HG03095 (cell line): Measurements from ENCODE around the gene VSIG2.
A peak's percentile ranks its signal among the peaks of the same experiment; 100 is the strongest.

Experiments
- ATAC-seq: cut with Tn5 transposase; IDR thresholded peaks from one replicate; pipeline ENCODE4 v1.9.1; 2021; ENCODE audit warnings: moderate library complexity; ENCODE audit not compliant: unreplicated experiment

VSIG2 gene

DNA sequence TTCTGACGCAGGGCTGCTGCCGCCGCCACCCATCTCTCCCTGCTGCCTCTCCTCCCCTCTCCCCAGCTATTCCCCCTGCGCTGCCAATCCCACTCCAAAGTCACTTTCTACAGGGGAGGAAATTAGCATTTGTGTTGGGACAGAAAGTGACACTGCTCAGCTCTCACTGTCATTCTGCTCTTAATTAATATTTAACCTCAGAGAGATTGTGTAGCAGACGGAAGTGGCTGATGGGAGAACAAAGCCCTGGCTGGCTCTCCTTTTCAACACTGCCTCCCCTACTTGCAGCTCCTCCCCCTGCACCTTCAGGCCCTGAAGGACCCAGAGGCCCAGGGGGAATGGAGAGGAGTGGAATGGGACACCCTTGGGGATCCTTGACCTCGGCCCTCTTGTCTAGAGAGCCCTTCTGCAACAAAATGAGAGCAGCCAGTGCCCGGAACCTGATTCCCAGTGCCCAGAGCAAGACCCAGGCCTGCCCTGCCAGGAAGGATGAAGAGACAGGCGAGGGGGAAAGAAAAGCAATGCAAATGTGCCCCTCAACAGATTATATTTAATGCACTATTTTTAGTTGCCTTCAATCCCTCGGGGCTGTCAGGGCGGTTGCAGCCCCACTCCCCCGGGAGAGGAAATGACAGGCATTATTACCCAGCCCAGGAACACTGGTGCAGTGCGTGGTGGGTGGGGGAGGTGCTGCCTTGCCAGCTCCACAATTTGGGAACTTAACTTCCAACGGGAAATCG lies 26.9 kb downstream of the VSIG2 start:
- ATAC-seq = peak; percentile 92

DNA sequence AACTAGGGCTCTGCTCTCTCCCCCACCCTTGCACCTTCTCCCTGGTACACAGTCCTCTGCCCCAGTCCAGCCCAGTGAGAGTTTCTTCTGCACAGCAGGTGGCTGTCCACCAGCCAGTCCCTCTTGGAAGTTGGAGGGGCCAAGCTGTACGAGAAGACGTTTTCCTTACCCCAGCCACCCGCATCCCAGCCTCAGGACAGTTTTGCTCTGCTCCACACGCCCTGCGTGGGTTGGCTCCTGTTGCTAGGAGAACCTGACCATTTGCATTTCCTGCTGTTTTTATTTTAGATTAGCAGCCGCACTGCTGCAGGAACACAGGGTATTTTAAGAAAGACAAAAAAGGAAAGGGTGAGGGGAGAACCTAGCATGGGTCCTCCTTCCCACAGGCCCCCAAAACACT lies 29.9 kb downstream of the VSIG2 start:
- ATAC-seq = no peak

DNA sequence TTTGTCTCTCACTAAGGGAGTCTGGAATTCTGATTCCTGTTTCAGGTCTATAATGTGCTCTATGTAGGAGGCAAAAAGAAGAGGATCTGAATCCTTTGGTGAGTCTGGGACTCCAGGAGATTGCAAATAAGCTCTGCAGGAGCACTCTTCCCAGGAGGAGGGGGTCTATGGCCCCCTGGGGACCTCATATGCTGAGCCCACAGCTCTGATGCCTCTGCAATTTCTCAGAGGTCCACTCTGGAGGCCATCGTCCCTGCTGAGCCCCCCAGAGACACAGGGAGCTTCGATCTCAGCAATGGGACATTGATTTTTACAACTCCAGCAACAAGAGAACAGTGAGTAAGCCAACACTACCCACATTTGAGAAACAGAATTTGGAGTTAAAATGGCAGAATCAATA lies 32.5 kb downstream of the VSIG2 start:
- no peak for ATAC-seq

DNA sequence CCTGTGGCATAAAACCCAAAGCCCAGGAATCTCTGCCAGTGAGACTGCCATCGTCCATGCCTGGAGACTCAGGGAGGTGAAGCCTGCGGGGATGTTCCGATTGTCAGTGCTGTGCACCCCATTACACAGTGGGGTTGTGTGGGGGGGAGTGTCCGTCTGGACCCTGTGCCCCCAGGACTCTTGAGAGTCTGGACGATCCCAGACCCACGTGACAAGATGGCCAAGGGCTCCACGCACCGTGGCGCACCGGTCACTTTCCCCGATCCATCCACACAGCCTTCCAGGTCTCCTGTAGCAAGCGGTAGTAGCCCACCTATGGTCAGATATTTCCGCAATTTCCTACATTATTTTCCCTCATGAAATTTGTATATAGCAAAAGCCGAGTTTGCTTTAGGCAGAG lies 33.3 kb downstream of the VSIG2 start:
- ATAC-seq = no peak

DNA sequence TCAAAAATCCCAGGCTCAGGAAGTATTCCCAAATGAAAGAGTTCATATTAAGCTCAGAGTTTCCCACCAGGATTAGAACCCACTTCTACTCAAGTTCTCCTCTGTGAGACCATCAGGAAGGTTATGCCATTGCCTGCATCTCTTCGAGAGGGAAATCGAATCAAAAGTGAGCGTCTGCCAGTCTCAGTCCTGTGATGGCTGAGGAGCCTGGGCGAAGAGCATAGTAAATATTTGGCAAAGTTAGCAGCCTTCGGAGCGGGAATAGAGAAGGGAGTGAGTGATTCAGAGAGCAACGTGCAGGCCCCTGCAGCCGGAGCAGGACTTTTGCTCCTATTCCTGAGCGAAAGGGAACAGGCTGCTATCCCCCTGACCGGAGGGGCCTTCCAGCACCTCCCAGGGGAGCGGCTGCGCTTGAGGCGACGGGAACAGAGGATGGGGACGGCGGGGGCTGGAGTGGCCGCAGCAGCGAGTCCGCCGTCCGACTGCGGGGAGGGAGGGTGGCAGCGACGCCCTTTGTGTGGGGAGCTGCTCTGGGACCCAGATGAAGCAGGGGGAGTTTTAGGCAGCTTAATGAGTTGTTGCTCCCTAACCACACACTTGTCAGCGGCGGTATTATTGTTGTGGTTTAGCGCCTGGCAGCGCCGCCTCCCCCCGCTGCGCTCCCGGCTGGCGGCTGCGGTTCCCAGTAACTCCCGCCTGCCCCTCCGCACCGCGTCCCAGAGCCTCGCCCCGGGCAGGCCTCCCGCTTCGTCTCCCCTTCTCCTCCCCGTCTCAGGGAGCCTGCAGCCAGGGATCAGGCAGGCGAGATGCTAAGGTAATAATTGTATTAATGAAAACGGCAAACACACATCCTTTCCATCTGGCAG lies 34.0 kb downstream of the VSIG2 start:
- ATAC-seq = no peak

DNA sequence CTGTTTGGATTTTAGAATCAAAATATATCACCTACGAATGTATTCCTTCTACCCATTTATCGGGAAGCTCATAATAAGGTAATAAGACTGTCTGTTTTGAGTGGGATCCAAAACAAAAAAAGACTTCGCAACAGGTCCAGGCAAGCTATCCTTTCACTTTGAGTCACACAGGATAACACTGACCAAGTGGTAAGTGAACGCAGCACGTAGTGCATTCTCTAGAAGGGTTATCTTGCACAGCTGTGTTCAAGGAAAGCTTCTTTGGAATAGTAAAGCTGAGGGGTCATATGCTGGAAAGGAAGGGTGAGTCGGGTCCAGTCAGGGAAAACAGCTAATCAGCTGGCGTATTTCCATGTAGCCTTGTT lies 34.7 kb downstream of the VSIG2 start:
- peak; percentile 46 for ATAC-seq

DNA sequence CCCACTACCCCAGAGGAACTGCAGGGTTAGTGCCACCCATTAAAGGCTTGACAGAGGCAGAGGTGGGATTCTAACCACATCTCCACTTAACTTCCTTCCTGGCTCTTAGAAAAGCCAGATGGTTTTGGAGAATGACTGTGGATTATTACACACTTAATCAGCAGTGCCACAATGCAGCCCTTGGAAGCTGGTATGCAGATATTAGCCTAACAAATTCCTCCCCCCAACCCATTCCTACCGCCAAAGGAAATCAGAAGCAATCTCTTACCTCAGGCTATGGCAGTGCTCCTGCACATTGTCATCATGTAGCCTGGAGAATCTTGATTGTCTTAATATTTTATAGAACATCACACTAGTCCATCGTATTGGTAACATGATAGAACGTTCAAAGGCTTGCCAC lies 35.5 kb downstream of the VSIG2 start:
- ATAC-seq = no peak

DNA sequence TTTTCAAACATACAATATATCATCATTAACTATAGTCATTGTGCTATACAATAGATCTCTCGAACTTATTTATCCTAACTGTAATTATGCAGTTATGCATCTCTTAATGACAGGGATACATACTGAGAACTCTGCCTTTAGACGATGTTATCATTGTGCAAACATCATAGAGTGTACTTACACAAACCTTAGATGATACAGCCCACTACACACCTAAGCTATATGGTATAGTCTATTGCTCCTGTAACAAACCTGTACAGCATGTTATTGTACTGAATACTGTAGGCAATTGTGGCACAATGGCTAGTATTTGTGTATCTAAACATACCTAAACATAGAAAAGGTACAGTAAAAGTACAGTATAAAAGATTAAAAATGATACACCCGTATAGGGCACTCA lies 39.7 kb downstream of the VSIG2 start:
- no peak for ATAC-seq

DNA sequence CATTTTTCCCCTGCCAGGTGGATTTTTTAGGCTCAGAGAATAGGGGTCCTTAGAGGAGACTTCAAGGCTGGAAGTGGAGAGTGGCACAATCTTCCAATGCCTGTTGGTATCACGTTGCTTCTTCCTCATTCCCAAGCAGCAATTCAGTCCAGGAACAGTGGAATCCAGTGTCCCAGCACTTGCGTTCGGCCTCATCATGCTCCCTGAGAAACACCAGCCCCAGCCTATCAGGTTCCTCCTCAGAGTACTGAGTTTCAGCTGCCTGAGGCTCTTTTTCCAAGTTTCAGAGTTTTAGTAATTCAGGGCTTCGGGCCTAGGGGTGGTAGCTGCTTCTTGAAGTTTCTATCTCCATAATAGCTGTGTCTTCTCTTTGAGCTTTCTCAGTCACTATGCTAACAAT lies 44.2 kb downstream of the VSIG2 start:
- ATAC-seq = no peak

DNA sequence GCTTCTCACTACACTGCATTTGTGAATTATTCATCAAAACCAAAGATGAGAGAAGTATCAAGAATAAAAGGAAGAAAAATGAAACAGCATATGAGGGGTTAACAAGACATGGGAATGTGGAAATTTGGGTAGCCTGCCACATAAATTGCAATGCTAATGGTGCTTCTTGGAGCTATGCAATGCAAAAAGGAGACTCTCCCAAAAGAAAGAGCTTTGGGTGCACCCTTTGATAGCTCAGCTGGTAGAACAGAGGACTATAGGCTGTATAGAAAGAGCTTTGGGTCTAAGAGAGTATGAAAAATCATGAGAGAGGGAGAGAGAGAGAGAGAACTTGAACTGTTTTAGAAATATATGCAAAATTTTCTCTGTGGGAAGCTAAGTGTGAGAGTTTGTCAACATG lies 52.0 kb downstream of the VSIG2 start:
- ATAC-seq = no peak

DNA sequence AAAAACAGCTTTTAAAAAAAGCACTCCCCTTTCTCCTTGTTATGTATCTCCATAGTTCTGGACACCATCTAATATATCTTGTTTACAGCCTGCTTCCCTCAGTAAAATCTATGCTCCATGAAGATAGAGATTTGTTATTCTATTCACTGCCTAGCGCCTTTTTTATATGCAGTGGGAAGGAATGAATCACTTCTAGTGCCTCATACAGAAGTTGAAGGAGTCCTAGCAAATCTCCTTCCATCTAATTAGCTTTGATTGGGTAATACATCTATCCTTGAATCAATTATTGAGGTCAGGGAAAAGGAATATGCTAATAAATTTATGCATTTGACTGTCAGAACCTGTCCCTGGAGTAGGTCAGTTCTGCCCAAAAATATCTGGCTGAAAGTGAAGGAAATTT lies 52.5 kb downstream of the VSIG2 start:
- ATAC-seq = no peak
